Astrocyte (in vitro differentiated cells and primary cell): ENCODE data around the gene MYCN. TPM values are rescaled to one million over a fixed set of nuclear protein-coding genes. Genes with fewer than 3 reads are reported as not detected.

Experiments used
- DNase-seq: peaks from one replicate; pipeline ENCODE4 v3.0.0-alpha.2; 2010; ENCODE audit warnings: low read depth
- FAIRE-seq: peaks from 2 replicates; lab custom pipeline; 2011; peaks lifted over from hg19 to GRCh38; lab: Jason Lieb, UNC
- H2AFZ ChIP-seq: 2 replicates; pipeline ENCODE4 v1.6.0; 2012; ENCODE audit warnings: low read depth, low read length, inconsistent platforms
- H3K27ac ChIP-seq: 2 replicates; pipeline ENCODE4 v1.5.1; 2011; ENCODE audit warnings: low read depth, low read length, inconsistent platforms
- H3K27me3 ChIP-seq: 2 replicates; pipeline ENCODE4 v1.6.0; 2011; ENCODE audit warnings: low read length, inconsistent platforms; ENCODE audit not compliant: insufficient read depth
- H3K36me3 ChIP-seq: 2 replicates; pipeline ENCODE4 v1.5.1; 2011; ENCODE audit warnings: low read length, inconsistent platforms; ENCODE audit not compliant: insufficient read depth
- H3K4me1 ChIP-seq: 2 replicates; pipeline ENCODE4 v1.5.1; 2011; ENCODE audit warnings: low read length, inconsistent platforms; ENCODE audit not compliant: insufficient read depth
- H3K4me2 ChIP-seq: 2 replicates; pipeline ENCODE4 v1.6.0; 2012; ENCODE audit warnings: low read length, inconsistent platforms
- H3K4me3 ChIP-seq: 2 replicates; pipeline ENCODE4 v1.5.1; 2011; ENCODE audit warnings: low read depth, mild to moderate bottlenecking, low read length, inconsistent platforms; ENCODE audit not compliant: insufficient read depth
- H3K79me2 ChIP-seq: 2 replicates; pipeline ENCODE4 v1.6.0; 2012; ENCODE audit warnings: mild to moderate bottlenecking, low read length, inconsistent platforms; ENCODE audit not compliant: insufficient read depth
- H3K9ac ChIP-seq: 2 replicates; pipeline ENCODE4 v1.6.0; 2012; ENCODE audit warnings: mild to moderate bottlenecking, low read length, inconsistent platforms
- H3K9me3 ChIP-seq: 2 replicates; pipeline ENCODE4 v1.5.1; 2012; ENCODE audit warnings: low read depth, mild to moderate bottlenecking, low read length, inconsistent platforms; ENCODE audit not compliant: insufficient read depth
- H4K20me1 ChIP-seq: 2 replicates; pipeline ENCODE4 v1.6.0; 2012; ENCODE audit warnings: low read length, inconsistent platforms; ENCODE audit not compliant: insufficient read depth
- H3K27ac Mint-ChIP-seq: one replicate; pipeline ENCODE4 v1.8.0; 2021; ENCODE audit warnings: mild to moderate bottlenecking, mixed read lengths; ENCODE audit not compliant: unreplicated experiment
- H3K27me3 Mint-ChIP-seq: one replicate; pipeline ENCODE4 v1.8.0; 2021; ENCODE audit warnings: low read depth, mixed read lengths; ENCODE audit not compliant: unreplicated experiment
- H3K36me3 Mint-ChIP-seq: one replicate; pipeline ENCODE4 v1.8.0; 2021; ENCODE audit warnings: low read depth, mixed read lengths; ENCODE audit not compliant: unreplicated experiment
- H3K4me1 Mint-ChIP-seq: one replicate; pipeline ENCODE4 v1.8.0; 2021; ENCODE audit warnings: low read depth, mixed read lengths; ENCODE audit not compliant: unreplicated experiment
- H3K4me3 Mint-ChIP-seq: one replicate; pipeline ENCODE4 v1.8.0; 2021; ENCODE audit warnings: mild to moderate bottlenecking, moderate library complexity, mixed read lengths; ENCODE audit not compliant: unreplicated experiment
- H3K9me3 Mint-ChIP-seq: one replicate; pipeline ENCODE4 v1.8.0; 2021; ENCODE audit warnings: mild to moderate bottlenecking, mixed read lengths; ENCODE audit not compliant: unreplicated experiment
- EZH2 ChIP-seq: IDR thresholded peaks from 2 replicates; pipeline ENCODE4 v1.6.1; 2012; ENCODE audit warnings: mild to moderate bottlenecking, low read length, inconsistent platforms; ENCODE audit not compliant: insufficient read depth
- total RNA-seq: library from RNA; stranded (reverse); gene quantifications from 2 replicates; pipeline ENCODE4 v1.2.1, GENCODE V29; 2021
- TF ChIP-seq, protein P1 (sequence below): IDR thresholded peaks from 2 replicates; pipeline ENCODE4 v1.5.1; 2011; ENCODE audit warnings: low read depth, mild to moderate bottlenecking, inconsistent platforms, low read length, moderate library complexity; ENCODE audit not compliant: insufficient read depth

The MYCN gene
- total RNA-seq, 1 donor from 2014 or later = 2.6 TPM

DNA sequence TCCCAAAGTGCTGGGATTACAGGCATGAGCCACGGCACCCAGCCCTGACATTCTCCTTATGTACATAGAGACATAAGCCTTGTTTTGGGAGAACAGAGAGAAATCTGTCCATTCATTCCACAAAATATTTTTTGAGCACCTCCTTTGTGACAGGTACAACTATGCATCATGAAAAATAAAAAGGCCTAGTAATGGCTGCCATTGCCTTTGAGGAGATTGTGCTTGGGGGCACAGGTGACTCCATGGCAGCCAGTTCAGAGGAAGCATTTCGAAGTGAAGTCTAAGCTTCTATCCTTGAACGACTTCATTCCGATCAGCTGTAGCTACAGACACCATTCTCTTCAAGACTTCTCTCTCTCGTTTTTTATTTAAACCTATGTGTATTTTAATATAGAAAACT lies 10.5 kb upstream of the MYCN start:
- no peaks in the 10 kb centered on the region for H3K9me3 Mint-ChIP-seq
- no peak for TF ChIP-seq EZH2
- TF ChIP-seq, protein P1, sequence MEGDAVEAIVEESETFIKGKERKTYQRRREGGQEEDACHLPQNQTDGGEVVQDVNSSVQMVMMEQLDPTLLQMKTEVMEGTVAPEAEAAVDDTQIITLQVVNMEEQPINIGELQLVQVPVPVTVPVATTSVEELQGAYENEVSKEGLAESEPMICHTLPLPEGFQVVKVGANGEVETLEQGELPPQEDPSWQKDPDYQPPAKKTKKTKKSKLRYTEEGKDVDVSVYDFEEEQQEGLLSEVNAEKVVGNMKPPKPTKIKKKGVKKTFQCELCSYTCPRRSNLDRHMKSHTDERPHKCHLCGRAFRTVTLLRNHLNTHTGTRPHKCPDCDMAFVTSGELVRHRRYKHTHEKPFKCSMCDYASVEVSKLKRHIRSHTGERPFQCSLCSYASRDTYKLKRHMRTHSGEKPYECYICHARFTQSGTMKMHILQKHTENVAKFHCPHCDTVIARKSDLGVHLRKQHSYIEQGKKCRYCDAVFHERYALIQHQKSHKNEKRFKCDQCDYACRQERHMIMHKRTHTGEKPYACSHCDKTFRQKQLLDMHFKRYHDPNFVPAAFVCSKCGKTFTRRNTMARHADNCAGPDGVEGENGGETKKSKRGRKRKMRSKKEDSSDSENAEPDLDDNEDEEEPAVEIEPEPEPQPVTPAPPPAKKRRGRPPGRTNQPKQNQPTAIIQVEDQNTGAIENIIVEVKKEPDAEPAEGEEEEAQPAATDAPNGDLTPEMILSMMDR = no peak
- Histone ChIP-seq H3K9ac (no peak overlapping the region), H3K4me1 (no peaks in the 10 kb centered on the region), H3K27me3 (no peaks in the 10 kb centered on the region), H3K4me3 (no peak overlapping the region), H4K20me1 (no peaks in the 10 kb centered on the region), H3K4me2 (no peak overlapping the region), H3K79me2 (no peaks in the 10 kb centered on the region), H3K27ac (no peak overlapping the region), H3K9me3 (no peaks in the 10 kb centered on the region), H3K36me3 (no peaks in the 10 kb centered on the region), H2AFZ (no peak overlapping the region)
- H3K27me3 Mint-ChIP-seq = peaks cover 24% of the 10 kb centered on the region
- H3K36me3 Mint-ChIP-seq = no peaks in the 10 kb centered on the region
- H3K4me1 Mint-ChIP-seq = no peaks in the 10 kb centered on the region
- DNase-seq (no peak), FAIRE-seq (no peak)
- H3K27ac Mint-ChIP-seq = no peak overlapping the region
- no peak overlapping the region for H3K4me3 Mint-ChIP-seq

DNA sequence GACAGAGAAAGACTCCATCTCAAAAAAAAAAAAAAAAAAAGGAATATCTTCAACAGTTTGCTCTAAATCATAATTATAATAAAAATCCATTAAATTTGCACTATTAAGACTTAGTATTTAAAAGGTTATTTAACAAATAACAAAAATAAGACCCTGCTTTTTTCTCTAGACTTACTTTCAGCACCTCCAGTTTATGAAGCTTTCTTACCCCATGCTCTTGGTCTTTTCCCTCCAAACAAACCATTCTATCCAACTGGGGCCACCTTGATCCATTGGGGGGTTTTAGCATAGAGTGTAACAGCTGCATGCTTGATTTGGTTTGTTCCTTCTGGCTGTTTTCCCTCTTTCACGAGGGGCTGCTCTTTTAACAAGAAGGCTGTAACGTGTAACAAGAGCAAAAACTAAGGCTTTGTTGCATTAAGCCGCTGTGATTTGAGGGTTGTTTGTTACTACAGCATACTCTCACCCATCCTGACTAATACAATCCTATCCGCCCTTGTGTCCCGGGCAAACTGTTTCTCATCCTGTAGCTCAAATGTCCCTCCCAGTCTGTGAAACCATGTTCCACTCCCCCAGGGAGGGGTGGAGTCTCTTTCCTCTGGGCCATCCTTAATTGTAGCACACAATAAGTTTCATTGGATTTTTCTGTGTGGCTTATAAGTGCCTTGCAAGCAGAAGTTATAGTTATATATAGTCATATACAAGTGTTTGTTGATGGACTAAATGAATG lies 9.6 kb upstream of the MYCN start:
- peaks cover 24% of the 10 kb centered on the region for H3K27me3 Mint-ChIP-seq
- no peak overlapping the region for H3K4me2 ChIP-seq
- H3K4me1 ChIP-seq = no peaks in the 10 kb centered on the region
- no peak for DNase-seq
- H3K79me2 ChIP-seq = no peaks in the 10 kb centered on the region
- H3K4me1 Mint-ChIP-seq = no peaks in the 10 kb centered on the region
- no peak overlapping the region for H3K27ac ChIP-seq
- no peaks in the 10 kb centered on the region for H3K27me3 ChIP-seq
- no peak overlapping the region for H3K9ac ChIP-seq
- no peak overlapping the region for H3K4me3 Mint-ChIP-seq
- FAIRE-seq = no peak
- no peak overlapping the region for H3K4me3 ChIP-seq
- H3K27ac Mint-ChIP-seq = no peak overlapping the region
- no peaks in the 10 kb centered on the region for H3K9me3 ChIP-seq
- no peaks in the 10 kb centered on the region for H4K20me1 ChIP-seq
- H3K36me3 Mint-ChIP-seq = no peaks in the 10 kb centered on the region
- TF ChIP-seq, protein P1 = no peak
- no peak for TF ChIP-seq EZH2
- H2AFZ ChIP-seq = no peak overlapping the region
- no peaks in the 10 kb centered on the region for H3K9me3 Mint-ChIP-seq
- H3K36me3 ChIP-seq = no peaks in the 10 kb centered on the region

DNA sequence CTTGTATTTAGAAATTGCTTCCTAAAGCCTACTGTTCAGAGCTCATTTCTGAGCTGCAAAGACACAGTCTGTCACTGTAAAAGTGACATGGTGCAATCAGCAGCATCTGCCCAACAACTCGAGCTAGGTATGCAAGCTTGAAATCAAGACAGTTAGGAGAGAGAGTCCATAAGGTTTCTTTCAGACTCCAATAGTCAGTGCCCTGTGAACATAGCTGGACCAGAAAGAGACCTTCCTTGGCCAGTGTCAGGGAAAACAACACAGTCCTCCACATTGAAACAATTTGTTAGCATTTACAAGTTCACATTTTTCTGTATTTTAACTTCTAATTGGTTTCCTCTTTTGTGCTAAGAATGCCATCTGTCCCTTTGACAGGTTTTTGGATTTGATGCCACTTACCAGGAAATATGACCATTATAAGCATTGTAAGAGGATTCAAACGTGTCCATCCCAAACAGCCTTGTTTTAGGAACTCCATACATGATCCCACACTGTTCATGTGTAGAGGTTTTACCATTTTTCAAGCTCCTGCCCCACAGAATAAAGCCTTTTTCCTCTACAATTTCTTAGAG lies 8.9 kb upstream of the MYCN start:
- H3K4me2 ChIP-seq = no peak overlapping the region
- no peaks in the 10 kb centered on the region for H3K4me1 ChIP-seq
- H2AFZ ChIP-seq = no peak overlapping the region
- no peak overlapping the region for H3K9ac ChIP-seq
- Mint-ChIP-seq H3K36me3 (no peaks in the 10 kb centered on the region), H3K9me3 (no peaks in the 10 kb centered on the region), H3K4me3 (no peak overlapping the region), H3K4me1 (no peaks in the 10 kb centered on the region), H3K27ac (no peak overlapping the region), H3K27me3 (peaks cover 24% of the 10 kb centered on the region)
- FAIRE-seq (no peak), DNase-seq (no peak)
- no peak overlapping the region for H3K4me3 ChIP-seq
- no peaks in the 10 kb centered on the region for H3K36me3 ChIP-seq
- H3K27ac ChIP-seq = no peak overlapping the region
- H3K27me3 ChIP-seq = no peaks in the 10 kb centered on the region
- H3K79me2 ChIP-seq = no peaks in the 10 kb centered on the region
- no peak for TF ChIP-seq EZH2
- TF ChIP-seq, protein P1 = no peak
- H3K9me3 ChIP-seq = no peaks in the 10 kb centered on the region
- H4K20me1 ChIP-seq = no peaks in the 10 kb centered on the region
